Ovary (tissue), 9 donors: ENCODE measurements around the gene DPP3. TPM values are rescaled to one million over a fixed set of nuclear protein-coding genes. Genes with fewer than 3 reads are reported as not detected.

Experiments
- DNase-seq, 5 donors: peaks; one replicate each; pipeline ENCODE4 v3.0.0-alpha.2; 2019 to 2020
- H3K27ac ChIP-seq, 2 donors: fragments of 200-600 bp; one replicate each; pipeline versions ENCODE4 v1.5.1 to v1.8.0; 2019 to 2022
- H3K27me3 ChIP-seq: fragments of 200-600 bp; one replicate; pipeline ENCODE4 v1.8.0; 2022
- H3K36me3 ChIP-seq: fragments of 200-600 bp; sonication (generic); one replicate; pipeline ENCODE4 v1.5.1; 2019
- H3K4me1 ChIP-seq: one replicate; pipeline ENCODE4 v1.8.1; 2013; ENCODE audit warnings: mild to moderate bottlenecking, moderate library complexity; ENCODE audit not compliant: insufficient read depth
- H3K4me3 ChIP-seq: fragments of 200-600 bp; sonication (generic); one replicate; pipeline ENCODE4 v1.5.1; 2017
- H3K9me3 ChIP-seq, 2 donors: fragments of 200-600 bp in 1 of 2; sonication (generic) in 1 of 2; one replicate each; pipeline versions ENCODE4 v1.5.1 to v1.8.1; 2013 to 2019; ENCODE audit warnings: mild to moderate bottlenecking in 1 of 2, moderate library complexity in 1 of 2
- EP300 ChIP-seq: sonication (generic); formaldehyde crosslinking; IDR thresholded peaks from one replicate; pipeline ENCODE4 v1.6.1; 2017; ENCODE audit warnings: antibody characterized with exemption
- POLR2A ChIP-seq: fragments of 450-650 bp; IDR thresholded peaks from one replicate; pipeline ENCODE4 v1.6.1; 2017; ENCODE audit warnings: antibody characterized with exemption, mild to moderate bottlenecking, moderate library complexity
- WGBS, 3 donors: extraction: QIAGEN DNeasy Blood & Tissue Kit in 1 of 3; methylation state at CpG; one replicate each; pipeline versions ENCODE4 v1.1.5 to v1.1.7; 2013 to 2017; 5-methylcytosine and 5-hydroxymethylcytosine counted together
- intact Hi-C, 4 donors: fragments of 100-400 bp; cut with DNase I; formaldehyde crosslinking; loops; one replicate each; pipeline versions ENCODE4 v1.11.0 to v1.15.1; 2022 to 2023
- polyA plus RNA-seq, 2 donors: library from polyadenylated mRNA; stranded (reverse); fragments of 200-250 nt in 1 of 2; fragments of 350-450 nt in 1 of 2; fragmentation: Illumina TruSeq in 1 of 2; extraction: RNeasy Lipid Tissue Mini Kit (QIAGEN cat#74804) in 1 of 2; gene quantifications; one replicate each; pipeline ENCODE4 v1.2.3, GENCODE V29; 2013 to 2014
- total RNA-seq, 7 donors: library from RNA; depleted of rRNA in 2 of 7; stranded (reverse); fragments of >200 nt in 2 of 7; fragmentation: NEBNext Ultra II Directional in 3 of 7; extraction: Animal tissue kit (Norgen Biotek cat#: 25700) in 3 of 7; gene quantifications; one replicate each; pipeline versions ENCODE4 v1.1.0 to v1.2.4, GENCODE V29; 2016 to 2023
- TF ChIP-seq, protein P1 (sequence below), 3 donors: fragments of 450-650 bp in 2 of 3; fragments of 200-600 bp in 1 of 3; IDR thresholded peaks; one replicate each; pipeline versions ENCODE4 v1.5.1 to v1.8.0; 2016 to 2022; ENCODE audit warnings: antibody characterized with exemption in 3 of 3, mild to moderate bottlenecking in 1 of 3
- donor health status: DM: no; HTN: no; CAD: no; lungs with moderate emphysema.
- donor health status: DM: no; HTN: no; CAD: no.
- donor health status: Bipolar disorder and iron deficiency.
- donor health status: DM: yes; HTN: yes; CAD: no.
- donor health status: DM: no; HTN: no; CAD: no.
- donor health status: DM: yes; HTN: yes; CAD: no.

The DPP3 gene
- total and polyA plus RNA-seq, 9 donors: 6.5 to 19.3 (median 11.5) TPM

DNA sequence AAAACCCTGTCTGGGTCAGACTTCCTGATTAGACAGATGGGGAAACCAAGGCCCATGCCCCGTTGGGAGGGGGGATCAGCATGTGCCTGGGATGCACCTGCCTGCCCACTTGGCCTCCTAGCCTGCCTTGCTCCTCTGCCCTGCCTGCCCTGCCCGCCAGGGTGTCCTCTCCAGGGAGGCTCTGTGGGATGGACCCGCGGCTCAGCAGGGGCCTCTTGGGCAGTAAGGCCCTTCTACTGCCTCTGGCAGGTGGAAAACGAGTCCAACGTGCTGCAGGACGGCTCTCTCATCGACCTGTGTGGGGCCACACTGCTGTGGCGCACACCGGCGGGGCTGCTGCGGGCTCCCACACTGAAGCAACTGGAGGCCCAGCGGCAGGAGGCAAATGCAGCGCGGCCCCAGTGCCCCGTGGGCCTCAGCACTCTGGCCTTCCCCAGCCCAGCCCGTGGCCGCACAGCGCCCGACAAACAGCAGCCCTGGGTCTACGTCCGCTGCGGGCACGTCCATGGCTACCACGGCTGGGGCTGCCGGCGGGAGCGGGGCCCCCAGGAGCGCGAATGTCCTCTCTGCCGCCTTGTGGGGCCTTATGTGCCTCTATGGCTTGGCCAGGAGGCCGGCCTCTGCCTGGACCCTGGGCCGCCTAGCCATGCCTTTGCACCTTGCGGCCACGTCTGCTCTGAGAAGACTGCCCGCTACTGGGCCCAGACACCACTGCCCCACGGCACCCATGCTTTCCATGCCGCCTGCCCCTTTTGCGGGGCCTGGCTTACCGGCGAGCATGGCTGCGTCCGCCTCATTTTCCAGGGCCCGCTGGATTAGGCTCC lies 4.7 kb upstream of the DPP3 start:
- intact Hi-C loops: loop anchor here in 1 of 4 donors (10.0 kb wide), 1 partner anchor 199 kb away; the partner anchor contains the start of gene RBM4B
- WGBS, 3 donors: 88 to 92% (median 89%) methylated on average over 22 to 44 of the region's 44 CpGs
- no peaks in the 10 kb centered on the region for H3K36me3 ChIP-seq
- TF ChIP-seq POLR2A: no peak
- TF ChIP-seq, protein P1, sequence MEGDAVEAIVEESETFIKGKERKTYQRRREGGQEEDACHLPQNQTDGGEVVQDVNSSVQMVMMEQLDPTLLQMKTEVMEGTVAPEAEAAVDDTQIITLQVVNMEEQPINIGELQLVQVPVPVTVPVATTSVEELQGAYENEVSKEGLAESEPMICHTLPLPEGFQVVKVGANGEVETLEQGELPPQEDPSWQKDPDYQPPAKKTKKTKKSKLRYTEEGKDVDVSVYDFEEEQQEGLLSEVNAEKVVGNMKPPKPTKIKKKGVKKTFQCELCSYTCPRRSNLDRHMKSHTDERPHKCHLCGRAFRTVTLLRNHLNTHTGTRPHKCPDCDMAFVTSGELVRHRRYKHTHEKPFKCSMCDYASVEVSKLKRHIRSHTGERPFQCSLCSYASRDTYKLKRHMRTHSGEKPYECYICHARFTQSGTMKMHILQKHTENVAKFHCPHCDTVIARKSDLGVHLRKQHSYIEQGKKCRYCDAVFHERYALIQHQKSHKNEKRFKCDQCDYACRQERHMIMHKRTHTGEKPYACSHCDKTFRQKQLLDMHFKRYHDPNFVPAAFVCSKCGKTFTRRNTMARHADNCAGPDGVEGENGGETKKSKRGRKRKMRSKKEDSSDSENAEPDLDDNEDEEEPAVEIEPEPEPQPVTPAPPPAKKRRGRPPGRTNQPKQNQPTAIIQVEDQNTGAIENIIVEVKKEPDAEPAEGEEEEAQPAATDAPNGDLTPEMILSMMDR (IDR thresholded peaks at IDR 0.05): no peak
- H3K4me1 ChIP-seq: no peaks in the 10 kb centered on the region
- no peak overlapping the region for H3K27ac ChIP-seq
- H3K27me3 ChIP-seq: no peaks in the 10 kb centered on the region
- H3K9me3 ChIP-seq: no peaks in the 10 kb centered on the region
- H3K4me3 ChIP-seq: no peak overlapping the region
- no peak for DNase-seq

- Histone ChIP-seq H3K27ac (no peak overlapping the region), H3K36me3 (no peaks in the 10 kb centered on the region), H3K27me3 (no peaks in the 10 kb centered on the region), H3K9me3 (no peaks in the 10 kb centered on the region), H3K4me3 (no peak overlapping the region), H3K4me1 (peaks cover 2% of the 10 kb centered on the region)
- intact Hi-C loops: loop anchor here in 1 of 4 donors (10.0 kb wide), 1 partner anchor 198 kb away; the partner anchor contains the start of gene RBM4B
- no peak for DNase-seq
- 55 to 68% (median 65%) methylated on average over 10 of the region's 10 CpGs for WGBS, 3 donors
- TF ChIP-seq POLR2A (no peak), EP300 (no peak)
- TF ChIP-seq, protein P1 (IDR thresholded peaks at IDR 0.05): no peak
These were observed 3.9 kb upstream of the DPP3 start for GRCh38 chr11:66476173-66476840.

DNA sequence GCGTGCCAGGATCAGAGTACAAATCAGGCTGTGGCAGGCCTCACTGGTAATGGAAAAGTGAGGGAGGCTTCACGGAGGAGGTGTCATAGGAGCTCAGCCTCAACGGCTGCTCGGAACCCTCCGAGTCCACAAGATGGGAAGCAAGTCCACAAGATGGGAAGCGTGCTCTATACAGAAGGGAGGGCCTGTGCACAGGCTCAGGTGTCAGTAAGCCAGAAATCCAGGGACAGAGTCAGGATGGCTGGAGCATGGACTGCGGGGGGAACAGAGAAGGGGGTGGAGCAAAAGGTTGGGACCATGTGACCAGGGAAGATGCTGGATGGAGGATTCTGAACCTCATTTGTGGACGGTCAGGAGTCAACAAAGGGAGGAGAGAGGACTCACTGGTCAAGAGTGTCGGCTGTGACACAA lies 3.4 kb upstream of the DPP3 start:
- peaks cover 2% of the 10 kb centered on the region for H3K4me1 ChIP-seq
- no peaks in the 10 kb centered on the region for H3K27me3 ChIP-seq
- TF ChIP-seq, protein P1 (IDR thresholded peaks at IDR 0.05): no peak
- TF ChIP-seq EP300 (no peak), POLR2A (no peak)
- 50 to 54% (median 51%) methylated on average over 9 of the region's 9 CpGs for WGBS, 3 donors
- H3K4me3 ChIP-seq: no peak overlapping the region
- H3K36me3 ChIP-seq: no peaks in the 10 kb centered on the region
- H3K9me3 ChIP-seq: no peaks in the 10 kb centered on the region
- intact Hi-C loops: loop anchor here in 1 of 4 donors (10.0 kb wide), 1 partner anchor 198 kb away; the partner anchor contains the start of gene RBM4B
- DNase-seq: no peak
- H3K27ac ChIP-seq: no peak overlapping the region

DNA sequence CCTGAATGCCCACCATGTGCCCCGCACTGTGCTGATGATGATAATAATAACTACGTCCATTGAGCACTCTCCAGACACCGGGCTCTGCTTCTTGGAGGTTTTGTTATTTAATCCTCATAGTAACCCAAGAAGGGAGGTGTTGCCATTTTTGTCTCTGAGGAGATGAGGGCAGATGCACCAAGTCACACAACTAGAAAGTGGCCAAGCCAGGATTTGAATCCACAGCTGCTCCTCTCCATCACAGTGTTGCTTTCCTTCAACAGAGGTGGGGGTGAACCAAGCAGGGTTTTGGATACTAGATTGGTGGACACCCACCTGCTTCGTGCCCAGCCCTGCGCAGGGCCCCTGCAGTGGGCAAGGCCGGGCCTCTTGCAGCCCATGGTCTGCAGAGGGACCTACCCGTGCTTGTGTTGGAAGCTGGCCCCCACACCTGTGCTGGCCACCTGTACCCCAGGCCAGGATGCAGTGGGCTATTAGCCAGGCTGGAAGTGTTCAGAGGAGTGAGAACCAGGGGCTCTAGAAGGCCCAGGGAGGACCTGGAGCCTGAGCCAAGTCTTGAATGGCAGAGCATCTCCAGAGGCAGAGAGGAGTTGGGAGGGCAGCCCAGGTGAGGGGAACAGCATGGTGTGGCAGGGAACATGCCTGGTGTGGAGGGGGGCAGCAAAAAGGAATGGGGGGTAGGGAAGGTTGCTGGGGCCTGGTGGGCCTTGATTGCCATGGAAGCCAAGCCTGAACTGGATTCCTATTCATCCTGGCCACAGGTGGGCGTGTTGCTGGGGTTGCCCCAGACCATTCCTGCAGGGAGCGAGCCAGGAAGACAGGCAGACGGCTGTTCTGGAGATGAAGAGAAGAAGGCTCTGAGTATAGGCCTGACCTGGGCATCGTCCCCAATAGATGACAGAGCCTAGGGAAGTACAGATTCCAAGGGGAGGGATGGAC lies 2.7 kb upstream of the DPP3 start:
- no peaks in the 10 kb centered on the region for H3K27me3 ChIP-seq
- TF ChIP-seq POLR2A (no peak), EP300 (no peak)
- TF ChIP-seq, protein P1 (IDR thresholded peaks at IDR 0.05): no peak
- H3K36me3 ChIP-seq: no peaks in the 10 kb centered on the region
- no peak for DNase-seq
- no peaks in the 10 kb centered on the region for H3K9me3 ChIP-seq
- peaks cover 2% of the 10 kb centered on the region for H3K4me1 ChIP-seq
- intact Hi-C loops: loop anchor here in 1 of 4 donors (10.0 kb wide), 1 partner anchor 197 kb away; the partner anchor contains the start of gene RBM4B
- WGBS, 3 donors: 78 to 82% (median 80%) methylated on average over 11 of the region's 11 CpGs
- H3K27ac ChIP-seq: no peak overlapping the region
- no peak overlapping the region for H3K4me3 ChIP-seq
